Kidney epithelial cell (primary cell): ENCODE results near the gene RNF141. TPM values are rescaled to one million over a fixed set of nuclear protein-coding genes. Genes with fewer than 3 reads are reported as not detected.

Experiments
- DNase-seq: peaks from one replicate; pipeline ENCODE4 v3.0.0-alpha.2; 2010; ENCODE audit warnings: low read depth
- H3K27me3 ChIP-seq: 2 replicates; pipeline ENCODE4 v1.6.0; 2011; ENCODE audit warnings: low read length; ENCODE audit not compliant: control insufficient read depth, insufficient read depth
- H3K36me3 ChIP-seq: 2 replicates; pipeline ENCODE4 v1.5.1; 2011; ENCODE audit warnings: low read length; ENCODE audit not compliant: control insufficient read depth, insufficient read depth
- H3K4me3 ChIP-seq: 2 replicates; pipeline ENCODE4 v1.5.1; 2011; ENCODE audit warnings: low read depth, mild to moderate bottlenecking, control low read depth, low read length
- CTCF ChIP-seq: IDR thresholded peaks from 2 replicates; pipeline ENCODE4 v1.5.1; 2011; ENCODE audit warnings: mild to moderate bottlenecking, moderate library complexity, low read length, control low read depth, inconsistent platforms; ENCODE audit not compliant: insufficient read depth, poor library complexity, severe bottlenecking
- total RNA-seq: library from RNA; depleted of rRNA; stranded (reverse); fragments of >200 nt; gene quantifications from 2 replicates; pipeline ENCODE4 v1.2.3, GENCODE V29; 2015

RNF141 gene
- total RNA-seq, 1 donor from 2014 or later = 26.0 TPM

DNA sequence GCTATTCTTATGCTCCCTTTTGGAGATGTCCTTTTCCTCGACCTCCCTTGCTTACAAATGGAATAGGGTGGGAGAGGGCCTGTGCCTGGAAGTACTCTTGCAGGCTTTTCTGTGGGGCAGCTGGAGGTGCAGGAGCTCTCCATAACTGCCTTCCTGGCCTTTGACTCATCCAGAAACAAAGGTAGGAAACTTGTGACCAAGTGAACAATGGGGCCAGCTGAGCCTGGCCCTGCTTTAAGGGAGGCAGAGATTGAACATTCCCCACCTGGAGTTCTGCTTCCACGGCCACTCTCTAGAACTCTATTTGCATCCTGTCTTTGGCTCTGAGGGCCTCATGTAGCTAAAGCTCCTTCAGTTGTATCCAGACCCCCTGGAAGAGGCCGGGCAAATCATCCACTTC, 32.6 kb upstream of the RNF141 start:
- no peak for TF ChIP-seq CTCF
- Histone ChIP-seq H3K4me3 (no peak overlapping the region), H3K36me3 (no peaks in the 10 kb centered on the region), H3K27me3 (no peaks in the 10 kb centered on the region)
- no peak for DNase-seq

DNA sequence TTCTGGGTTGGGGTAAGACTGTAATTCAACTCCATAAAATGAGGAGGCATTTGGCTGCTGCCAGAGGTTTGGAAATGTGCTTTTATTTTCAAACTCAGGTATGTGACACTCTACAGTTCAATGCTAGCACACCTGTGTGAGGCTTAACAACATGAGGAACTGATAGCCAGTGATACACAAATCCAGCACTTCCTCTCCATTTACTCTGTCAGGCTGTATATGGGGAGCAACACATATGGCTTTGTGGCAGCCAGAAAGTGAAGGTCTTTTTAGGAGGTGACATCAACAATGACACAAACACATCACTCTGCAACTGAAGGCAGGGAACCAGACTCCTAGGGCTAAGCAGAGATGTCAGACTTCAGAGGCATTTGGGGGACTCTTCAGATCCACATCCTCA, 32.0 kb upstream of the RNF141 start:
- TF ChIP-seq CTCF = no peak
- DNase-seq = no peak
- H3K4me3 ChIP-seq = no peak overlapping the region

DNA sequence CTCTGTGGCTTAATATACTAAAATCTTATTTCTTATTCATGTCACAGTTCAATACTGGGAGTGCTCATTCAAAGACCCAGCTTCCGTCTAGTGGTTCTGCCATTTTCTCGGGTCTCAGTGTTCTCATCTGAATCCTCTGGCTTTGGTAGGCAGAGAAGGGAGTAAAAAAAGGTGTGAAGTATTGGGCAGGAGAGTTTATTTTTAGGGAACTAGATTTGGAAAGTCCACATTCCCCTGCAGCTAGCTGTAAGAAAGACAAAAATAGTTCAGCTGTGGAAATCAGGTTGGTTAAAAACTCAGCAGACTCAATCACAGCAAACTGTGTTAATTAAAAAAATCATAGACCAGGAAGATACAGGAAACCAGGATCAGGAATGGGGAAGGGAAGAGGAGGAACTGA, 31.5 kb upstream of the RNF141 start:
- no peak for TF ChIP-seq CTCF
- DNase-seq = no peak

More for the DNA sequence above, 32.0 kb upstream of the RNF141 start:
- Histone ChIP-seq H3K36me3 (no peaks in the 10 kb centered on the region), H3K27me3 (no peaks in the 10 kb centered on the region)

GRCh38 chr11:10568486-10568941, 27.5 kb upstream of the RNF141 start, which contains the start of gene LYVE1:
Gene LYVE1 (minus strand): TSS chr11:10568665. CDS start chr11:10568532, 133 bp downstream.
- DNase-seq = no peak
- TF ChIP-seq CTCF = no peak
- Histone ChIP-seq H3K4me3 (no peak within 1 kb of the TSS), H3K27me3 (no peaks in the 10 kb centered on the region), H3K36me3 (no peaks in the 10 kb centered on the region)

More for the DNA sequence above, 31.5 kb upstream of the RNF141 start:
- Histone ChIP-seq H3K4me3 (no peak overlapping the region), H3K36me3 (no peaks in the 10 kb centered on the region), H3K27me3 (no peaks in the 10 kb centered on the region)

DNA sequence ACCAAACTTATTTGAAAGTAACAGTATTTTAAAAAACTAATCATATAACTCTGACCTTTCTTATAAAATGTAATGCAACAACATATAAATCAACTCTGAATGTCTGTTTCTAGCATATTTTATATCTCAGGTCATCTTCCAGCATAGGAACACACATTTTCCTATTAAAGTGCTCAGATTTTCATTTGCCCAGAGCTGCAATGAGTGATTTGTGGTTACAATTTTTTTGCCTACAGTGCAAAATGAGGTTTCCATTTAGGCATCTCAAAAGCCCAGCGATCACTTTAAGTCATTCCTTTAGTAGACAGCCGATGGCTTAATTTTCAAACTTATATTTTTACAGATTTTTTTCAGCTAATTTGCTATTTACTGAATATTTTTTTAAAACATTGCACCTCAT, 26.5 kb upstream of the RNF141 start:
- H3K27me3 ChIP-seq = no peaks in the 10 kb centered on the region
- DNase-seq = no peak
- H3K4me3 ChIP-seq = no peak overlapping the region
- no peak for TF ChIP-seq CTCF
- H3K36me3 ChIP-seq = no peaks in the 10 kb centered on the region

- DNase-seq = no peak
- Histone ChIP-seq H3K27me3 (no peaks in the 10 kb centered on the region), H3K36me3 (no peaks in the 10 kb centered on the region), H3K4me3 (no peak overlapping the region)
- TF ChIP-seq CTCF = no peak
Observed at GRCh38 chr11:10566257-10566957, 25.4 kb upstream of the RNF141 start.
